NCI-H446 (cell line): ENCODE data around the gene SLN.

Source experiments
- DNase-seq, 2 experiments: peaks; one replicate each; lab custom pipeline; 2025; lab: John Stamatoyannopoulos, UW

Gene SLN

GRCh38 chr11:107719557-107720302, 7.9 kb upstream of the SLN start:
- peak; percentile 92 for DNase-seq

- peak in 1 of 2 experiments; percentile 50 for DNase-seq
Measured at GRCh38 chr11:107719073-107719472, 7.2 kb upstream of the SLN start.

- DNase-seq, result no peak
Measured at GRCh38 chr11:107716884-107717532, 5.2 kb upstream of the SLN start.

GRCh38 chr11:107713009-107713408, 1.2 kb upstream of the SLN start:
- peak; percentile 73 to 82 for DNase-seq

- DNase-seq, result no peak
Measured at GRCh38 chr11:107710301-107710700, 1.6 kb downstream of the SLN start.

- DNase-seq, result no peak
Measured at GRCh38 chr11:107708792-107709191, 3.1 kb downstream of the SLN start.

GRCh38 chr11:107707807-107708206, 4.0 kb downstream of the SLN start:
- no peak for DNase-seq

GRCh38 chr11:107707215-107707671, 4.6 kb downstream of the SLN start:
- no peak for DNase-seq

GRCh38 chr11:107706531-107706930, 5.3 kb downstream of the SLN start:
- no peak for DNase-seq

- no peak for DNase-seq
Measured at GRCh38 chr11:107705027-107705426, 6.8 kb downstream of the SLN start.

- no peak for DNase-seq
Measured at GRCh38 chr11:107704451-107704850, 7.4 kb downstream of the SLN start.

GRCh38 chr11:107702723-107703122, 9.1 kb downstream of the SLN start:
- no peak for DNase-seq

- DNase-seq, result no peak
Measured at GRCh38 chr11:107702109-107702660, 9.7 kb downstream of the SLN start.

- peak; percentile 63 to 64 for DNase-seq
Measured at GRCh38 chr11:107699371-107700285, 12.2 kb downstream of the SLN start.

GRCh38 chr11:107697291-107697690, 14.6 kb downstream of the SLN start:
- no peak for DNase-seq

- peak in 1 of 2 experiments; percentile 54 for DNase-seq
Measured at GRCh38 chr11:107696140-107696539, 15.7 kb downstream of the SLN start.

GRCh38 chr11:107695446-107695845, 16.4 kb downstream of the SLN start:
- no peak for DNase-seq

GRCh38 chr11:107691000-107691750, 20.7 kb downstream of the SLN start:
- peak in 1 of 2 experiments; percentile 21 for DNase-seq

- DNase-seq, result peak; percentile 67 to 87
Measured at GRCh38 chr11:107689317-107690202, 22.3 kb downstream of the SLN start.

GRCh38 chr11:107688322-107688918, 23.4 kb downstream of the SLN start:
- no peak for DNase-seq
